Peyer's patch (tissue), 4 donors: ENCODE data around the gene PRAMEF11.

Experiments used
- CTCF ChIP-seq, 6 experiments: fragments of 450-650 bp in 4 of 6; fragments of 200-600 bp in 2 of 6; sonication (generic) in 1 of 6; IDR thresholded peaks; one replicate each; pipeline ENCODE4 v1.5.1; 2017 to 2019; ENCODE audit warnings: antibody characterized with exemption in 6 of 6, mild to moderate bottlenecking in 3 of 6, moderate library complexity in 1 of 6
- POLR2A ChIP-seq, 2 donors: fragments of 450-650 bp; IDR thresholded peaks; one replicate each; pipeline ENCODE4 v1.5.1; 2017; ENCODE audit warnings: antibody characterized with exemption in 2 of 2, mild to moderate bottlenecking in 2 of 2, moderate library complexity in 2 of 2

- TF ChIP-seq CTCF (IDR thresholded peaks at IDR 0.05), result no peak
- TF ChIP-seq POLR2A (IDR thresholded peaks at IDR 0.05), result no peak
These were observed 54.2 kb downstream of the PRAMEF11 start for GRCh38 chr1:12776801-12777557.
